ENCODE measurements around the gene PATJ. TPM values are rescaled to one million over a fixed set of nuclear protein-coding genes. Genes with fewer than 3 reads are reported as not detected.

The PATJ gene
- total RNA-seq, 8 experiments from 2014 or later: 2.7 to 173 (median 22.4) TPM

DNA sequence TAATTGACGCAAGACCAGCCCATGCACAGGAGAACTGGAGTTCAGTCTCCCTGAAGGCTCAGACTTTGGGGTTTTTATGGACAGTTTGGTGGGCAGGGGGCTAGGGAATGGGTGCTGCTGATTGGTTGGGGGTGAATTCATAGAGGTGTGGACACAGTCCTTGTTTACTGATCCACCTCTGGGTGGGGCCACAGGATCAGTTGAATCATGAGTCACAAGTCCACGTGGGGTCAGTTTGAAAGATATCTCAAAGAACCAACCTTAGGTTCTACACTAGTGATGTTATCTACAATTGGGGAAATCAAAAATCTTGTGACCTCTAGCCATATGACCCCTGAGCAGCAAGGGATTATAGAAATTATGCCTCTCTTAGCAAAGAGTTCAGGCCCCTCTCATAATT lies 324.4 kb downstream of the PATJ start:
- no peak for ATAC-seq (replicated peaks in 6 of 8)
- WGBS, 10 experiments: 57 to 100% (median 96%) methylated on average over 1 to 2 of the region's 2 CpGs; no CpG with 5 or more reads in 6 of the 10 experiments
- in situ Hi-C loops (cut with MboI; ENCODE audit: low pct_unique_long_range_greater_than_20kb in 2 of 9, low sequenced_read_pairs in 9 of 9, unreplicated experiment in 9 of 9): loop anchor here in 1 of 9 experiments (25.0 kb wide), 1 partner anchor 154 kb away; no protein-coding TSS in a partner anchor
- H3K4me3 ChIP-seq: no peak overlapping the region
- H3K4me1 ChIP-seq (replicated peaks in 1 of 2): peaks cover 10 to 16% of the 10 kb centered on the region in 2 donors
- no peak overlapping the region for H3K27ac ChIP-seq

DNA sequence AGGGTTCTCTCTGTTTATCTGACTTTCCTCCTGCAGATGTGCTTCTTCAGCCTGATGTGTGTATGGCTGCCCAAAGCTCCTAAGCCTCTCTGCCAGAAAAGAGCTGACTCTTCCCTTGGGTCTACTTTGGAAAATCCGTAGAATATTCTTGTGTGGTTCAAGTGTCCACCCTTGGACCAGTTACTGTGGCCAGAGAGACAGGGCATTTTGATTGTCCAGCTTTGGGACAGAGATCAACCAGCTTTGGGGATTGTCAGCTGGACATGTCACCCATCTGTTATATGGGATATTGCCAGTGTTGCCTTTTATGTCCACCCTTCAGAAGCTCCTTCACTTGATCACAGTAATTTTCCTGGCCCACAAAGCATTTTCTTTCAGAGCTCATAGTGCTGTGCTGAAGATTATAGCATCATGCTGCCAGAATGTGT lies 326.1 kb downstream of the PATJ start:
- ATAC-seq (replicated peaks in 6 of 8): peak in 2 of 8 experiments; percentile 11 to 14
- peaks cover 10 to 16% of the 10 kb centered on the region in 2 donors for H3K4me1 ChIP-seq (replicated peaks in 1 of 2)
- in situ Hi-C loops (cut with MboI; ENCODE audit: low pct_unique_long_range_greater_than_20kb in 2 of 9, low sequenced_read_pairs in 9 of 9, unreplicated experiment in 9 of 9): loop anchor here in 1 of 9 experiments (25.0 kb wide), 1 partner anchor 156 kb away; no protein-coding TSS in a partner anchor
- H3K27ac ChIP-seq: no peak overlapping the region
- WGBS, 10 experiments: 0 to 100% (median 60%) methylated on average over 1 of the region's 1 CpG; no CpG with 5 or more reads in 5 of the 10 experiments
- no peak overlapping the region for H3K4me3 ChIP-seq

DNA sequence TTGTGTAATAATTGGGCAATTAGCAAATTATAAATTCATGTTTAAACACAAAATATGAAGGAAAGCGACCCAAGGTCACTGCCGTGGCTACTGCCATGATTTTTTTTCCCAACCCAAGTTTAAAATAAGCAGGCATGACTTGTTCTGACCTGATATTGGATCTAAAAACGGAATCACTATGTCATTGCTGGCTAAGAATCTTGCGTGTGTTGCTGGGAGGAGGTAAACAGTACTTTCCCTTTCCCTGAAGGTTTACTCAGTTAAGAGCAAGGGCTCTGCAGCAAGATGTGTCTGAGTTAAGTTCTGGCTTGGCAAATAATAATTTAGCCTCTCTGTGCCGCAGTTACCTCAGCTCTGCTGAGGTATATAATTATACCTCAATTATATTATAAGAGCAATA lies 326.7 kb downstream of the PATJ start:
- WGBS, 10 experiments: 33 to 100% (median 78%) methylated on average over 1 to 5 of the region's 5 CpGs
- Histone ChIP-seq H3K27ac (no peak overlapping the region), H3K4me3 (no peak overlapping the region), H3K4me1 (replicated peaks in 1 of 2) (peaks cover 10 to 16% of the 10 kb centered on the region in 2 donors)
- peak in 6 of 8 experiments; percentile 43 to 79 (median 58) for ATAC-seq (replicated peaks in 6 of 8)
- in situ Hi-C loops (cut with MboI; ENCODE audit: low pct_unique_long_range_greater_than_20kb in 2 of 9, low sequenced_read_pairs in 9 of 9, unreplicated experiment in 9 of 9): loop anchor here in 1 of 9 experiments (25.0 kb wide), 1 partner anchor 157 kb away; no protein-coding TSS in a partner anchor

- in situ Hi-C loops (cut with MboI; ENCODE audit: low pct_unique_long_range_greater_than_20kb in 2 of 9, low sequenced_read_pairs in 9 of 9, unreplicated experiment in 9 of 9): loop anchor here in 1 of 9 experiments (25.0 kb wide), 1 partner anchor 158 kb away; no protein-coding TSS in a partner anchor
- 0 to 91% (median 51%) methylated on average over 1 to 4 of the region's 4 CpGs for WGBS, 10 experiments
- H3K4me1 ChIP-seq (replicated peaks in 1 of 2): peaks cover 0 to 2% of the 10 kb centered on the region in 2 donors
- no peak overlapping the region for H3K4me3 ChIP-seq
- ATAC-seq (replicated peaks in 6 of 8): peak in 1 of 8 experiments; percentile 30
- no peak overlapping the region for H3K27ac ChIP-seq
These were observed 328.2 kb downstream of the PATJ start for GRCh38 chr1:62070384-62071011.

DNA sequence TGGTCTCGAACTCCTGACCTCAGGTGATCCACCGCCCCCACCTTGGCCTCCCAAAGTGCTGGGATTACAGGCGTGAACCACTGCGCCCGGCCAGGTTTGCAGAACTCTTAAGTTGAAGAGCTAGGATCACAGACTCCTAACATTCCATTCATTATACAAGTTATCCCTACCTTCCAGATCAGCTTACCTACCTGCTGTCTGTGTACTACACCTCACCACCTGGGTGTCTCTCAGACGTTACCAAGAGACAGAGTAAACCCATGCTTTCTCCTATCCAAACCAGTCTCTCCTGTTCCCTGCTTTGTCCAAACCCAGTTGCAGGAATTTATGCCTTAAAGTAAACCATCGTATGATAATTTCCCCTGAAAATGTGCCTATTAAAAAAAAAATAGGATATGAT lies 329.4 kb downstream of the PATJ start:
- in situ Hi-C loops (cut with MboI; ENCODE audit: low pct_unique_long_range_greater_than_20kb in 2 of 9, low sequenced_read_pairs in 9 of 9, unreplicated experiment in 9 of 9): loop anchor here in 1 of 9 experiments (25.0 kb wide), 1 partner anchor 159 kb away; no protein-coding TSS in a partner anchor
- H3K4me1 ChIP-seq (replicated peaks in 1 of 2): peaks cover 0 to 6% of the 10 kb centered on the region in 2 donors
- ATAC-seq (replicated peaks in 6 of 8): no peak
- WGBS, 10 experiments: 56 to 100% (median 88%) methylated on average over 1 to 6 of the region's 7 CpGs; no CpG with 5 or more reads in 2 of the 10 experiments
- H3K27ac ChIP-seq: no peak overlapping the region
- no peak overlapping the region for H3K4me3 ChIP-seq

DNA sequence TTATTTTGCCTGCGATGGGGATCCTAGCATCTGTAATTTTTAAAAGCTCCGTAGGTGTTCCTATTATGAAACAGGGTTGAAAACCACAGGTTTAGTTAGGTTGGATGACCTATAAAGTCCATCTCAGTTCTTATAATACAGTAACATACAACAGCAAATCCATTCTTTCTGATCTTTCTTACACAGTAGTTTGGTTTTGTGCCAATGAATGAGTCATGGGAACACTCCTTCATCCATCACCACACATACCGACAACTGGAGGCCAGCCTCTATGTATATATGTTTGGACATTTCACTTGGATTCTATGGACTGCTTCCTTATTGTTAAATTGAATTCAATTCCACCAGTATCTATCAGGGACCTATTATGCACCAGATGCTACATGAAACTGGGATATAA lies 334.0 kb downstream of the PATJ start:
- peak in 4 of 8 experiments; percentile 69 to 79 (median 76) for ATAC-seq (replicated peaks in 6 of 8)
- no peak overlapping the region for H3K4me3 ChIP-seq
- peaks cover 0 to 6% of the 10 kb centered on the region in 2 donors for H3K4me1 ChIP-seq (replicated peaks in 1 of 2)
- WGBS, 10 experiments: 53 to 90% (median 83%) methylated on average over 1 to 3 of the region's 3 CpGs; no CpG with 5 or more reads in 1 of the 10 experiments
- no peak overlapping the region for H3K27ac ChIP-seq
- in situ Hi-C loops (cut with MboI; ENCODE audit: low pct_unique_long_range_greater_than_20kb in 2 of 9, low sequenced_read_pairs in 9 of 9, unreplicated experiment in 9 of 9): no loop called here

GRCh38 chr1:62077821-62078220 lies 335.5 kb downstream of the PATJ start:
- peaks cover 0 to 6% of the 10 kb centered on the region in 2 donors for H3K4me1 ChIP-seq (replicated peaks in 1 of 2)
- ATAC-seq (replicated peaks in 6 of 8): no peak
- WGBS, 10 experiments: 30 to 100% (median 90%) methylated on average over 1 of the region's 1 CpG
- H3K4me3 ChIP-seq: no peak overlapping the region
- in situ Hi-C loops (cut with MboI; ENCODE audit: low pct_unique_long_range_greater_than_20kb in 2 of 9, low sequenced_read_pairs in 9 of 9, unreplicated experiment in 9 of 9): no loop called here
- no peak overlapping the region for H3K27ac ChIP-seq

- 29 to 100% (median 78%) methylated on average over 1 to 13 of the region's 14 CpGs for WGBS, 10 experiments
- Histone ChIP-seq H3K4me1 (replicated peaks in 1 of 2) (no peaks in the 10 kb centered on the region), H3K27ac (no peak overlapping the region), H3K4me3 (no peak overlapping the region)
- in situ Hi-C loops (cut with MboI; ENCODE audit: low pct_unique_long_range_greater_than_20kb in 2 of 9, low sequenced_read_pairs in 9 of 9, unreplicated experiment in 9 of 9): no loop called here
- ATAC-seq (replicated peaks in 6 of 8): peak in 7 of 8 experiments; percentile 35 to 85 (median 54)
These were observed 340.4 kb downstream of the PATJ start for GRCh38 chr1:62082456-62083363.

GRCh38 chr1:62084310-62084890 lies 342.1 kb downstream of the PATJ start:
- Histone ChIP-seq H3K27ac (no peak overlapping the region), H3K4me1 (replicated peaks in 1 of 2) (no peaks in the 10 kb centered on the region), H3K4me3 (no peak overlapping the region)
- ATAC-seq (replicated peaks in 6 of 8): peak in 1 of 8 experiments; percentile 59
- whole genome bisulfite sequencing, 10 experiments: 15 to 100% (median 89%) methylated on average over 1 to 9 of the region's 9 CpGs; no CpG with 5 or more reads in 1 of the 10 experiments
- in situ Hi-C loops (cut with MboI; ENCODE audit: low pct_unique_long_range_greater_than_20kb in 2 of 9, low sequenced_read_pairs in 9 of 9, unreplicated experiment in 9 of 9): no loop called here

DNA sequence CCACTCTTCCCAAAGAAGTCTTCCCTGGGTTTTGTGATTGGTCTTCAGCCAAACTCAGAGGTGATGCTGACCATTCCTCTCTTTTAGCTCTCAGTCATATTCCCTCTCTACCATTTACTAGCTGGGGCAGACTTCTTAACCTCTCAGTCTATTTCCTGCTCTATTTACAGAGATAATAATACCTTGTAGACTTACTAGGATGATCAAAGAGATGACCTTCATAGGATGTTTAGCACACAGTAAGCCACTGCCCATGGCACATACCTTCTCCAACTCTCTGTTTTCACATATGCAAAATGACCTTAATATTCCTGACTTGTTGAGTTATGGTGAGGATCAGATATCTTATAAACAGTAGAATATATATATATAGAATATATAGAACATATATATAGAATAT lies 346.2 kb downstream of the PATJ start:
- H3K4me1 ChIP-seq (replicated peaks in 1 of 2): no peaks in the 10 kb centered on the region
- H3K4me3 ChIP-seq: no peak overlapping the region
- no peak overlapping the region for H3K27ac ChIP-seq
- in situ Hi-C loops (cut with MboI; ENCODE audit: low pct_unique_long_range_greater_than_20kb in 2 of 9, low sequenced_read_pairs in 9 of 9, unreplicated experiment in 9 of 9): no loop called here
- no peak for ATAC-seq (replicated peaks in 6 of 8)

- no peaks in the 10 kb centered on the region for H3K4me1 ChIP-seq (replicated peaks in 1 of 2)
- in situ Hi-C loops (cut with MboI; ENCODE audit: low pct_unique_long_range_greater_than_20kb in 2 of 9, low sequenced_read_pairs in 9 of 9, unreplicated experiment in 9 of 9): no loop called here
- no peak overlapping the region for H3K4me3 ChIP-seq
- no peak for ATAC-seq (replicated peaks in 6 of 8)
- 69 to 100% (median 96%) methylated on average over 1 to 2 of the region's 2 CpGs; no CpG with 5 or more reads in 1 of the 10 experiments for WGBS, 10 experiments
- H3K27ac ChIP-seq: no peak overlapping the region
These were observed 347.3 kb downstream of the PATJ start for GRCh38 chr1:62089570-62089969.

DNA sequence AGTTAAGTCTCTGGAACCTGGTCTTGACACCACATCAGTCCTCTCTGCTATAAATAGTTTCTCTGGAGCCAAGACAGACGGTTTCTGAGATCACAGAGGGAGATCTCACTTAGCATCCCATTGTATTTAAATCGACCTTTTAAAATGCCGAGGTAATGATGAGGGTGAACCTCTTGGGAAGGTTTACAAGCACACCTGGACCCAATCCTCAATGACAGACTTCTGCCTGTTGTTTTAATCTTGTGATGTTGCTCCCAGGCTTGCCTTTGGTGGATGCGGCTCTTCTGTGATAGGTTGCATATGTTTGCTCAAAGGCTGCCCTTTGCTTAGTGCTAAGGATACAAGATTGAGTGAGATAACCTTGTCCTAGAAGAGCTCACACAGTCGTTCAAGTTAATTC lies 347.7 kb downstream of the PATJ start:
- WGBS, 10 experiments: 40 to 100% (median 65%) methylated on average over 1 to 5 of the region's 5 CpGs; no CpG with 5 or more reads in 1 of the 10 experiments
- in situ Hi-C loops (cut with MboI; ENCODE audit: low pct_unique_long_range_greater_than_20kb in 2 of 9, low sequenced_read_pairs in 9 of 9, unreplicated experiment in 9 of 9): no loop called here
- ATAC-seq (replicated peaks in 6 of 8): no peak
- Histone ChIP-seq H3K27ac (no peak overlapping the region), H3K4me1 (replicated peaks in 1 of 2) (no peaks in the 10 kb centered on the region), H3K4me3 (no peak overlapping the region)

All from motor neuron (in vitro differentiated cells).